Small intestine (tissue), 7 donors: ENCODE data around the gene PRKCA. TPM values are rescaled to one million over a fixed set of nuclear protein-coding genes. Genes with fewer than 3 reads are reported as not detected.
"Not testable (repeated sequence)": the region's sequence is repeated elsewhere in the genome, so short reads cannot be mapped to it uniquely, and the experiment has no call there.

Experiments used
- DNase-seq, 2 donors: peaks; one replicate each; pipeline versions ENCODE4 v3.0.0 to v3.0.0-alpha.2; 2013
- FAIRE-seq: peaks from 2 replicates; lab custom pipeline; 2012; peaks lifted over from hg19 to GRCh38; lab: Jason Lieb, UNC
- H3K27ac ChIP-seq, 3 donors: one replicate each; pipeline ENCODE4 v1.5.1; 2013; ENCODE audit warnings: low read length in 2 of 3, mild to moderate bottlenecking in 2 of 3, control low read depth in 1 of 3, inconsistent platforms in 1 of 3, low read depth in 1 of 3, moderate library complexity in 1 of 3
- H3K27me3 ChIP-seq, 3 donors: one replicate each; pipeline ENCODE4 v1.6.1; 2013; ENCODE audit warnings: low read length in 3 of 3, inconsistent platforms in 1 of 3; ENCODE audit not compliant: control insufficient read depth in 3 of 3, insufficient read depth in 3 of 3
- H3K36me3 ChIP-seq, 3 donors: one replicate each; pipeline ENCODE4 v1.6.1; 2013; ENCODE audit warnings: low read length in 3 of 3, inconsistent platforms in 1 of 3, low read depth in 1 of 3, mild to moderate bottlenecking in 1 of 3, moderate library complexity in 1 of 3; ENCODE audit not compliant: control insufficient read depth in 3 of 3, insufficient read depth in 2 of 3
- H3K4me1 ChIP-seq, 3 donors: one replicate each; pipeline ENCODE4 v1.6.1; 2013; ENCODE audit warnings: low read length in 2 of 3, inconsistent platforms in 1 of 3, low read depth in 1 of 3, mild to moderate bottlenecking in 1 of 3, moderate library complexity in 1 of 3; ENCODE audit not compliant: control insufficient read depth in 3 of 3, insufficient read depth in 2 of 3
- H3K4me3 ChIP-seq, 3 donors: one replicate each; pipeline ENCODE4 v1.5.1; 2013; ENCODE audit warnings: low read length in 3 of 3, control low read depth in 1 of 3, inconsistent platforms in 1 of 3, low read depth in 1 of 3, mild to moderate bottlenecking in 1 of 3, moderate library complexity in 1 of 3
- H3K9me3 ChIP-seq, 2 donors: one replicate each; pipeline ENCODE4 v1.6.1; 2013; ENCODE audit warnings: low read depth in 1 of 2, low read length in 1 of 2; ENCODE audit not compliant: control insufficient read depth in 2 of 2, insufficient read depth in 1 of 2
- WGBS, 3 donors: extraction: QIAGEN DNeasy Blood & Tissue Kit; methylation state at CpG; one replicate each; pipeline ENCODE4 v1.1.7; 2013; 5-methylcytosine and 5-hydroxymethylcytosine counted together
- polyA plus RNA-seq, 4 donors: library from polyadenylated mRNA; stranded (reverse) in 3 of 4; unstranded in 1 of 4; fragments of 200-250 nt in 3 of 4; fragments of 120-200 nt in 1 of 4; gene quantifications; one replicate each; pipeline versions ENCODE4 v1.2.1 to v1.2.3, GENCODE V29; 2013
- donor health status: healthy with polysubstance abuse.
- donor health status: control.
- donor health status: control.
- donor health status: Bipolar disorder and iron deficiency.
- donor health status: healthy.

Gene PRKCA
- polyA plus RNA-seq, 4 donors = 11.3 to 26.6 (median 22.9) TPM

DNA sequence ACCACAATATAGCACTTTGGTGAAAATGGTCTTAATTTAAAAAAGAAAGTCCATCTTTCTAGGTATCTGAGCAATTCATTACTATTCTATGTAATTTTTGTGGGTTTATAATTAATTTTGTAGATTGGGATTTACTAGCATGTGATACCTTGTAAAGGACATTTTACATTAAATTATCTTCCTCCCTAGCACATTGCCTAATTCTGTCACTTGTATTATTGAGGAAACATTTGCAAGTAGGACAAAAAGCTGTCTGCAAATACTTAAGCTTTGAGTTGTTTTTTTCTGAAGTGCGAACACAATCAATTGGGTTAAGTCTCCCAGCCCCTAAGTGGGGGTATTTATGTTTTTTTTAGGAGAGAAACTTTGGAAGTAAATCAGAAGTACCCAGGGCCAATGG is 167.0 kb downstream of the PRKCA start:
- FAIRE-seq (no peak), DNase-seq (no peak)
- Histone ChIP-seq H3K4me1 (peaks cover 10 to 33% (median 18%) of the 10 kb centered on the region in 3 donors), H3K4me3 (no peak overlapping the region), H3K36me3 (peaks cover 0 to 3% (median 2%) of the 10 kb centered on the region in 3 donors), H3K27me3 (no peaks in the 10 kb centered on the region), H3K9me3 (no peaks in the 10 kb centered on the region), H3K27ac (no peak overlapping the region)
- WGBS, 3 donors = 79 to 97% (median 94%) methylated on average over 1 of the region's 1 CpG

DNA sequence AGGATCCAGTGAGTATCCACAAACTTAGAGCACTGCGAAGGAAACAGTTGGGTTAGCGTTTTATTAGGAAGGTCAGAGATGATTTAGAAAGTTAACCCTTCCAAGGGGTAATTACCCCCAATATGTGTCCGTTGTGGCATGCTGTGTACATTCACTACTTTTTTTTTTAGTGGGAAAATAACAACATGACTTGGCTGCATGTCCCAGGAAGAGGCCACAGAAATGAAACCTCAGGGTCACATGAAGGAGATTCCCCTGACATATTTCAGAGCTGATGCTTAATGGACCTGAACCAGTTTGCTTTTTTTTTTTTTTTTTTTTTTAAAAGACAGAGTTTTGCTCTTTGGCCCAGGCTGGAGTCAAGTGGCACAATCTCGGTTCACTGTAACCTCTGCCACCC is 167.5 kb downstream of the PRKCA start:
- FAIRE-seq (no peak), DNase-seq (no peak)
- H3K4me1 ChIP-seq = peaks cover 10 to 34% (median 18%) of the 10 kb centered on the region in 3 donors
- 68 to 77% (median 70%) methylated on average over 4 of the region's 4 CpGs for WGBS, 3 donors
- H3K27me3 ChIP-seq = no peaks in the 10 kb centered on the region
- H3K4me3 ChIP-seq = no peak overlapping the region
- H3K36me3 ChIP-seq = peaks cover 0 to 3% (median 2%) of the 10 kb centered on the region in 3 donors
- H3K9me3 ChIP-seq = no peaks in the 10 kb centered on the region
- H3K27ac ChIP-seq = no peak overlapping the region

DNA sequence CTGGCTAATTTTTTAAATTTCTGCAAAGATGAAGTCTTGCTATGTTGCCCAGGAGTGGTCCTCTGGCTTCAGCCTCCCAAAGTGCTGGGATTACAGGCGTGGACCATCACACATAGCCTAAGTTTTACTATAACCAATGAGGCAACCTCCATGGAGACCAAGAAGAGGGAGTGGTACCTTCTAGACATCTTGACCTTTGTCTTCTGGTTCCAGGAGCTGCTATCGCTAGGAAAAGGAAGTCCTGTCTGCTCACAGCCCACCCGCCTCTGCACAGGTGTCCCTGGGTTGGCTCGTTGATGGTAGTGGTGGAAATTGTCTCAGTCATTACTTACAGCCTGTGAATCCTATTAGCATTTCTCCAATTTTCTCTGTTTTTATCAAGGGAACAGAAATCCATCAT is 169.7 kb downstream of the PRKCA start:
- H3K36me3 ChIP-seq = peaks cover 0 to 3% (median 0%) of the 10 kb centered on the region in 3 donors
- FAIRE-seq (no peak), DNase-seq (peak in 1 of 2 donors; percentile 51)
- WGBS, 3 donors = 37 to 65% (median 64%) methylated on average over 4 of the region's 4 CpGs
- H3K4me1 ChIP-seq = peaks cover 8 to 31% (median 18%) of the 10 kb centered on the region in 3 donors
- H3K9me3 ChIP-seq = no peaks in the 10 kb centered on the region
- no peaks in the 10 kb centered on the region for H3K27me3 ChIP-seq
- no peak overlapping the region for H3K4me3 ChIP-seq
- no peak overlapping the region for H3K27ac ChIP-seq

DNA sequence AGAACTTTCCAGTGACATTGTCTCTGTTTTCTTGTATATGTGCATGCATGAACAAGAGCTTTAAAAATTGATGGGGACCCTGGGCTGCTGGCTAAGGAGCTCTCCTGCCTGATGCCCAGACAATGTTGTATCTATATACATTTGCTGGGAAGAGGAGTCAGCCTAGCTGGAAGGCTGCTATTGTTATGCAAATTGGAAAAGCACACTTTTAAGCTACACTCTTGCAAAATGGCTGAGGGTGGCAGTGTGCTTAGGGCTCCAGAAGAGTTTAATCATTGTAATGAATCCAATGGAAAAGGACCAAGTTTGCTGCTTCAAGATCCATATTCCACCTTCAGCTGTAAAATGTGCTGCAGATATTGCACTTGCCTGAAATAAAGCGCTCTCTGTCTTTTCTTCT is 171.8 kb downstream of the PRKCA start:
- Histone ChIP-seq H3K27ac (no peak overlapping the region), H3K4me1 (peaks cover 7 to 13% (median 8%) of the 10 kb centered on the region in 3 donors), H3K36me3 (peaks cover 0 to 3% (median 0%) of the 10 kb centered on the region in 3 donors), H3K9me3 (no peaks in the 10 kb centered on the region), H3K27me3 (no peaks in the 10 kb centered on the region), H3K4me3 (no peak overlapping the region)
- WGBS, 3 donors = 84 to 92% (median 86%) methylated on average over 1 of the region's 1 CpG
- DNase-seq (no peak), FAIRE-seq (no peak)

DNA sequence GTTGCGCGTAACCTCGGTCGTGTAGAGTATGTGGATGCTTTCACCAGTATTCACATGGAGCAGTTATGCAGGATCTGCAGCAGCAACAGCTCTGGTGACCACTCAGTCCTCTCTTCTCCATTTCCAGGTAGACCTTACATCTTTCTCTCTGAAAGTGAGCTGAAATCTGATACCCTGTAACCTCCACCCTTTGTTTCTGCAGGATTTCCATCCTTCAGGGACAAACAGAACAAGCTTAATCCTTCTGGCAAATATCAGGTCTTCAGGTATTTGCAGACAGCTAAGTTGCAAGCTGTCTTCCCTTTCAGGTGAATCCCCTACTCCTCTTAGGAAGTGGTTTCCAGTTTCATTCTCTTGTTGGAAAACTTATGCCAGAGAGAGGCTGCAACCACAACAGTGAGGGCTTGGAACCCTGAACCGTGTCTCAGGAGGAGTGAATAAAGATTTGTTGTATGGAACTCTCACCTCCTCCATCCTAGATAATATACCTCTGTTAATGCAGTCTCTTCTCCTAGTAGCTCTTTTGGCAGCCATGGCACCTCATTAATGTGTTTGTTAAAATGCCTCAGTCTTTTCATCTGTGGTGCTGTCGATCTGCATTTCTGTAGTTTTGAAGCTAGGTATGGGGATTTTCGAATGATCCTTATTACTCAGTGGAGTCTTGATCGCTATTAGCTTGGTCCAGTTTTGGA is 172.5 kb downstream of the PRKCA start:
- WGBS, 3 donors = 85 to 92% (median 86%) methylated on average over 8 of the region's 8 CpGs
- Histone ChIP-seq H3K36me3 (peaks cover 0 to 3% (median 0%) of the 10 kb centered on the region in 3 donors), H3K27me3 (no peaks in the 10 kb centered on the region), H3K27ac (no peak overlapping the region), H3K9me3 (no peaks in the 10 kb centered on the region), H3K4me3 (no peak overlapping the region), H3K4me1 (peaks cover 7 to 13% (median 8%) of the 10 kb centered on the region in 3 donors)
- FAIRE-seq = no peak
- no peak for DNase-seq

DNA sequence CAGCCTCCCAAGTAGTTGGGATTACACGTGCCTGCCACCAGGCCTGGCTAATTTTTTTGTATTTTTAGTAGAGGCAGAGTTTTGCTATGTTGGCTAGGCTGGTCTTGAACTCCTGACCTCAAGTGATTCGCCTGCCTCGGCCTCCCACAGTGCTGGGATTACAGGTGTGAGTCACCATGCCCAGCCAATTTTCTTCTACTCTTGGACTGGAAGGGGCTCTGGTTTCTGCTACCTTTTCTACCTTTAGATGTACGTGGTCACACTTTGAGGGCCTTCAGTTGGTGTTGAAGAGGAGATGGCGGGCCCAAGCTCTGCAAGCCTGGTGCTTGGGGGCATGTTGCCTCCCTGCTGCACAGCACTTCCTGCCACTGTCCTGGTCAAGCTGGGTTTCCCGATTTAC is 173.6 kb downstream of the PRKCA start:
- H3K36me3 ChIP-seq = peaks cover 0 to 3% (median 0%) of the 10 kb centered on the region in 3 donors
- 91 to 98% (median 93%) methylated on average over 6 of the region's 6 CpGs for WGBS, 3 donors
- DNase-seq (no peak), FAIRE-seq (no peak)
- H3K9me3 ChIP-seq = no peaks in the 10 kb centered on the region
- no peaks in the 10 kb centered on the region for H3K27me3 ChIP-seq
- H3K4me3 ChIP-seq = no peak overlapping the region
- H3K4me1 ChIP-seq = peaks cover 8 to 13% (median 11%) of the 10 kb centered on the region in 3 donors
- H3K27ac ChIP-seq = no peak overlapping the region

DNA sequence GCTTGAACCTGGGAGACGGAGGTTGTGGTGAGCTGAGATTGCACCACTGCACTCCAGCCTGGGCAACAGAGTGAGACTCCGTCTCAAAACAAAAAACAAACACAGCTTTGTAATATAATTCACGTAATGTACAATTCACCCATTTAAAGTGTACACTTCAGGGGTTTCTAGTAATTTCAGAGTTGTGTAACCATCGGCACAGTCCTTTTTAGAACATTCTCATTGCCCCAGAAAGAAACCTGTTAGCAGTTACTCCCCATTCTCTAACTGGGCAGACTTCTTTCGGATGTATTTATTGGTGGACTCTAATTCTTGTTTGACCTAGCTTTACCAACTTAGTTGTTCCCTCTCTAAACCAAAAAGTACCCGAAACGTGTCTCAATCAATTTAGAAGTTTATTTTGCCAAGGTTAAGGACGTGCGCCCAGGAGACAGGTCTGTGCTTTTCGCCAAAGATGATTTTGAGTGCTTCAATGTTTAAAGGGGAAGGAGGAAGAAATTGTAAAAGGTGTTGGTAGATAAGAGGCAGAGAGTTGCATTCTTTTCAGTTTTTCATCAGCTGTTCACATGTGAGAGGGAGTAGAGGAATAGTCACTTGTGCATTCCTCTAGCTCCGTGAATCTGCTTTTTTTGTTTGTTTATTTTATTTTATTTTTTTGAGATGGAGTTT is 175.3 kb downstream of the PRKCA start:
- H3K27me3 ChIP-seq = no peaks in the 10 kb centered on the region
- no peak for FAIRE-seq
- 89 to 95% (median 91%) methylated on average over 11 of the region's 11 CpGs for WGBS, 3 donors
- H3K9me3 ChIP-seq = no peaks in the 10 kb centered on the region
- no peak for DNase-seq
- H3K4me3 ChIP-seq = no peak overlapping the region
- no peak overlapping the region for H3K27ac ChIP-seq
- H3K36me3 ChIP-seq = peaks cover 0 to 5% (median 0%) of the 10 kb centered on the region in 3 donors
- H3K4me1 ChIP-seq = peaks cover 2 to 5% (median 5%) of the 10 kb centered on the region in 3 donors

DNA sequence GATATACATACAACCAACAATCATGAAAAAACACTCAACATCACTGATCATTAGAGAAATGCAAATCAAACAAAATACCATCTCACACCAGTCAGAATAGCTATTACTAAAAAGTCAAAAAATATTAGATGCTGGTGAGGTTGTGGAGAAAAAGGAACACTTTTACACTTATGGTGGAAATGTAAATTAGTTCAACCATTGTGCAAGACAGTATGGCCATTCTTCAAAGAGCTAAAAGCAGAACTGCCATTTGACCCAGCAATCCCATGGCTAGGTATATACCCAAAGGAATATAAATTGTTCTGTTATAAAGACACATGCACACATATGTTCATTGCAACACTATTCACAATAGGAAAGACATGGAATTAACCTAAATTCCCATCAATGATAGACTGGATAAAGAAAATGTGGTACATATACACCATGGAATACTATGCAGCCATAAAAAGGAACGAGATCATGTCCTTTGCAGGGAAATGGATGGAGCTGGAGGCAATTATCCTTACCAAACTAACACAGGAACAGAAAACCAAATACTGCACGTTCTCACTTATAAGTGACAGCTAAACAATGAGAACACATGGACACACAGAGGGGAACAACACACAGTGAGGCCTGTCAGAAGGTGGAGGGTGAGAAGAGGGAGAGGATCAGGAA is 176.9 kb downstream of the PRKCA start:
- 91 to 96% (median 92%) methylated on average over 2 of the region's 2 CpGs for WGBS, 3 donors
- not testable (repeated sequence) for FAIRE-seq, DNase-seq, H3K27me3 ChIP-seq, H3K27ac ChIP-seq, H3K9me3 ChIP-seq, H3K4me1 ChIP-seq, H3K36me3 ChIP-seq, H3K4me3 ChIP-seq
